NCI-H69 (cell line): Measurements from ENCODE around the gene NDUFS6.
"Not testable (repeated sequence)": the region's sequence is repeated elsewhere in the genome, so short reads cannot be mapped to it uniquely, and the experiment has no call there.

ENCODE experiments used
- DNase-seq: peaks from one replicate; lab custom pipeline; 2025; lab: John Stamatoyannopoulos, UW

Gene NDUFS6

DNA sequence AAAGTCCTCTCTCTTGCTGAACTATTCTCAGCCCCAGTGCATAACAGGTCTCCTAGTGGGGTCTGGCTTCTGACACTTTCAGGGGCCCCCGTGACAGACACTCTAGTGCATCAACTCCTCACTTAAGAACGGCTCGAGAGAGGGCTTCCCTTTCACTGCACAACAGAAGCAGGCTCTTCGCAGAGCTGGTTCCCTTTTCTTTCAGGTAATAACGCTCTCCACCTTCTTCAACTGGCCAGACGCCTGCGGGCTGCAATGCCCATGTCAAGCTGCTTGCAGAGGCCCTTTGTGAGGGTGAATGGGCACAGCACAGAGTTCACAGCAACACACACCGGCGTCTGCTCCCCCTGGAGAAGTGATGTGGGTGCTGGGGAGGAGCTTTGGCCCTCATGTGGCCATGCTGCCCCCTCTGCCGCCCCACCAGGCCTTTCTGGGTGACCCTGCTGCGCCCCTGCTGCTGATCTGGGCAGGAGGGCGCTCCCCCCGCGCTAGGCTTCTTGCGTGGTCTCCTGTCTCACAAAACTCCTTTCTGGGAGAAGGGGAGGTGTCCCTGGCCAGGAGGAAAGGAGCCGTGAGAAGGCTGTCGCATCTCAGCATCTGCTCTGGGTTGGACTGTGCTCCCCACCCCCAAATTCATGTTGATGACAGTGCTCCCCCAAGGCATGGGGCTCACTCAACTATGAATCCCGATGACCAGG lies 4.0 kb upstream of the NDUFS6 start:
- no peak for DNase-seq

GRCh38 chr5:1797855-1798254 lies 3.4 kb upstream of the NDUFS6 start:
- DNase-seq, result no peak

- not testable (repeated sequence) for DNase-seq
Measured at GRCh38 chr5:1798589-1798988, 2.6 kb upstream of the NDUFS6 start.

DNA sequence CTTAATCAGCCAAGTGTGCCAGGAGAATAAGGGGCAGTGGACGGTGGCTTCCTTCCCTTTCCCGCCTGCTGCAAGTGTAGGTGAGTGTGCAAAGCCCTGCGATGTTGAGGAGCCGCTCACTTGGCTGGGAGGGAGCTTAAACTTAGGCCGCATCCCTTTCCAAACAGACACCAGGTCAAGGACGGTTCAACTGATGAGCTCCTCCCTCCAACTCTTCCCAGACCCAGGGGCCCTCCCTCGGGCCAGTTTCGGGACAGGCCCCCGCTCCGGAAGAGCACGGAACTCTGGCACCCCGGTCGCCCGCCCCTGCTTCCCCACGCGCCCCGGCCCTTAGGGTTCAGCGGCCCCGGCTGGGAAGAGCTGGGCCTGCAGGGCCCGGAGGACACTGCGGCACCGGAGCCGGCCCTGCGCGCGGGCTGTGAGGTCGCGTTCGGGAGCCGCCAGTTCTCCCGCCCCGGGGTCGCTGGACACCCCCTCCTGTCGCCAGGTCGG lies 2.1 kb upstream of the NDUFS6 start:
- DNase-seq, result peak; percentile 48

- DNase-seq, result peak; percentile 97
Measured at GRCh38 chr5:1799602-1800471, 1.4 kb upstream of the NDUFS6 start, which contains the start of gene MRPL36. MRPL36 (minus strand) TSS chr5:1799837; CDS start chr5:1798935, 902 bp downstream.

DNA sequence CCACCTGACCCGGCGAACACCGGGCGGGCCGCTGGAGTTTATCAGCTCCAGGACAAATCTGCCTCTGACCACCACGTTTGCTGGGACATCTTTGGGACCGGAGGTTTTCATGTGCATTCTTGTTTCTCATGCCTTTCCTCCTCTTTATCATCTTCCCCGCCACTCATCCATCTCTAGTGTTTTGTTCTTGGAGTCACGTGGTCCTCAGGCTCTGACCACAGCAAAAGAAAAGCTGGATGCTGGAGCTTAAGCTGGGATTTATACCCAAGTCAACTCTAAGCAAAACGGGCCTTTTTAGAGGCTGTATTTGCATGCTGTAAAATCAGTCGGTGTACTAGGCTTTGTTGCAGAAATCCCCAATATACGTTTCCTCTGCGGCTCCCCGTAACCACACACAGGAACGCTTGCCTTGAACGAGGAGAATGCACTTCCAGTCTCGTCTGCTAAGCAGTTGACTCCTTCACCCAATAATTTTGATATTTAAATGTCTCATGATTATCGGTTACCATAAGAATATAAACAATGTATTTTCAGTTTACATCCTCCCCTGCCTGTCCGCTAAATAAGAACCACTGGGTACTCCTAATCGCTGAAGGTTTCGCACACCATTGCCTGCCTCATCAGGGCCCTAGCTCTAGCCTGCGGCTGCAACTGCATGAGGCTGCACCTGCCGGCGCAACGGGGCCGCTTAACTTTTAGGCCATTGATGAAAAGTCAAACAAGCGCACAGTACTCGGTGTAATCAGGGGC lies 560 bp upstream of the NDUFS6 start:
- peak; percentile 85 for DNase-seq

GRCh38 chr5:1801967-1802295 lies 724 bp downstream of the NDUFS6 start:
- peak; percentile 57 for DNase-seq

DNA sequence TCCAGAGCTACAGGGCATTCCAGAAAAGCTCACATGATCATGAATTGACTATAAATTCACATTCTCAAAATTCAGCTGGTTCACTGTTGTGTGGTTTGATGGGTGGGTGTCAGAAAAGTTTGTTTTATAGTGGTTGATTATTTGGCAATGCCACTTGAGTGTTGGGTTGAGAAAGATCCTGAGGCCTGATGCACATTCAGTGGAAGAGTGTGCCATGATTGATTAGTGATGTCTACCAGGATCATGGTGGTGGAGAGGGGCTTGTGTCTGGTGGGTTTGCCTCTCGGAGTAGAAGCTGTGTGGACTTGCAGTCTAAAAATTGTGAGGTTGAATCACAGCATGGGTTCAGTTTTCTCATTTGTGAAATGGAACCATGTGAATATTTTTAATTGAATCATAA lies 2.0 kb downstream of the NDUFS6 start:
- DNase-seq, result no peak

- no peak for DNase-seq
Measured at GRCh38 chr5:1804001-1804690, 2.9 kb downstream of the NDUFS6 start.

DNA sequence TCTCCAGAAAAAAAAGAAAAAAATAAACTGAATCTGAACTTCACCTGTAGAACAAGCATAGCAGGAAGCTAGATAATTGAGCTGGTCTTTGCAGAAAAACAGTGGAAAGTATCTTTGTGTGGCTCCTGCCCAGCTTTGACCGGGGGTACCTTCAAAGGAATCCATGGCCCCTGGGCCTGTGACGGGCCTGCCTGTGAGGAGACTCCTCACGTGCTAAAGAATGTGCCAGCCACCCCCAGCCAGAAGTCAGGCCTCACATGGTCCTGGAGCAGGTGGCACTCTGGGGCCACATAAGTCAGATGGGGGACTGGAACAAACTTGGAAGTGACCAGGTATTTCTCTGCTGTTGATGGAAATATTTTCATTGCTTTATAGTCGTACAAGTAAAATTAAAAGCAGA lies 4.1 kb downstream of the NDUFS6 start:
- no peak for DNase-seq

DNA sequence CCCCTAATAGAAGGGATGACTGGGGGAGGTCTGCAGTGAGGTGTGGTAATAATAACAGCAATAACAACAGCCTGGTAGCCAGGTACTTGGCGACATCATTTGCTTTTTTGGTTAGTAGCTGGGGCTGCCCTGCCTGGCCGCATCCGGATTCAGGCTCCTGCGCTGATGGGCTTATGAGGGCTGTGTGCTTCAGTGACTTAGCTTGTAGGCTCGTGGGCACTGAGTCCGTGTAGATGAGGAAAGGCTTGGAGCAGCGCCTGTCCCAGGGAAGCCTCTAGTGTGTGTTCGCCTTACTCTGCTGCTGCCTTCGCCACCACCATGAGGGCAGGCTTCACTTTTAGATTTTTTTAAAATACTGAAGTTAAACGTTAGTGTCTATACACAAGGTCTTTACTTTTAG lies 4.5 kb downstream of the NDUFS6 start:
- no peak for DNase-seq

DNA sequence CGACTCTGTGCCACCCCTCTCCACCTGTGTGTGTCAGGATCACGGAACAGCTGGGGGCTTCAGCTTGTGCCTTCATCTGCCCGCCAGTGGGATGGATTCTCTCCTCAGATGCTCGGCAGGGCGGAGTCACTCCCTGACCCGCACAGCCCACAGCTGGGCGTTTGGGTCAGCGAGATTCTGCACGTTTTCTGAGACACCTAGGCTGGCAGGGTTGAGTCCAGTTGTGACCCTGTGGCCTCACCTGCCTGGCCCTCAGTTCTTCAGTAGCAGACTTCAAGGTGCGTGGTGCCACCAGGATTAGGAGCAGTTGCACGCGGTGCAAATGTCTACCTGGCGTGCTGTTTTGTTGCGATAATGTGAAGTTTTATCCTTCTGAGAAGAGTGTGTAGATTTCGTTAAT lies 5.0 kb downstream of the NDUFS6 start:
- no peak for DNase-seq

DNA sequence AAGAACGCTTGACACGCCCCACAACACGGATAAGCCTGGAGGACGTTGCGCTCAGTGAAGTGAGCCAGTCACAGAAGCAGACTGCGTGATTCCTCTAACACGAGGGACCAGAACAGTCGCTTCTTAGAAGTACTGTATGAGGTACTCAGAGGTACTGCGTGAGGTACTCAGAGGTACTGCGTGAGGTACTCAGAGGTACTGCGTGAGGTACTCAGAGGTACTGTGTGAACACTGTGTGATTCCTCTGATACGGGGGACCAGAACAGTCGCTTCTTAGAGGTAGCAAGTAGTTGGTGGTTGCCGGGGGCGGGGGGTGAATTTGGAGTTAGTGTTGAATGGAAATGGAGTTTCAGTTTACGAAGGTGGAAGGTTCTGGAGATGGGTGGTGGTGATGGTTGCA lies 5.8 kb downstream of the NDUFS6 start:
- DNase-seq, result no peak

DNA sequence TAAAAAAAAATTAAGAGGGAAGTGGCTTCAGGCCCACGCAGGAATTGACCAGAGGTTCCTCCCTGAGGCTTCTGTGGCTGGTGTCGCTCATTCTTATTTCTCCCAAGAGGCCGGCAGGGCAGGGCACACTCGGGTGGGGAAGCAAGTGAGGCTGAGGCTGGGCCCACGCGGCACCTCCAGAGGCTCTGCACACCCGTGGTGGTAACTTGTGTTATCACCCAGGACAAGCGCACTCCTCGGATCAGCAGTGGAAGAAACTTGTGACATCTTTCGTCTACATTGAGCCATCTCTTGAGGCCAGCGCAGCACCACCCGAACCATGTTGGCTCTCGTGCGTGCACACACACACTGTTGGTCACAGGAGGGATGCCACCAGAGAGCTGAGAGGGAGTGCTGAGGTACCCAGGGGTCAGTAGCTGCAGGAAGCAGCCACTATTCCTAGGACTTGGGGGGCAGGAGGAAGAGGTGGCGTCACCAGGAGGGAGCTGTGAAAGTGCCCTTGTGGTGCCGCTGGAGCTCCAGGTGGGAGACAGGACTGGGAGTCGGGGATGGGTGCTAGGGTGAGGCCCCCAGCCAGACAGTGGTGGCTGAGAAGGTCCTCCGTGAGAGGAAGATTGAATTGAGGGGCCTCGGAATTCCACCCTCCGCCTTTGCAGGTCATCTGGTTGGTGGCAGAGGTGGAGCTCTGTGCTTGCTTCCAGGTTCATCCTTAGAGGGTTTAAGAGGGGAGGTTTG lies 6.4 kb downstream of the NDUFS6 start:
- no peak for DNase-seq

DNA sequence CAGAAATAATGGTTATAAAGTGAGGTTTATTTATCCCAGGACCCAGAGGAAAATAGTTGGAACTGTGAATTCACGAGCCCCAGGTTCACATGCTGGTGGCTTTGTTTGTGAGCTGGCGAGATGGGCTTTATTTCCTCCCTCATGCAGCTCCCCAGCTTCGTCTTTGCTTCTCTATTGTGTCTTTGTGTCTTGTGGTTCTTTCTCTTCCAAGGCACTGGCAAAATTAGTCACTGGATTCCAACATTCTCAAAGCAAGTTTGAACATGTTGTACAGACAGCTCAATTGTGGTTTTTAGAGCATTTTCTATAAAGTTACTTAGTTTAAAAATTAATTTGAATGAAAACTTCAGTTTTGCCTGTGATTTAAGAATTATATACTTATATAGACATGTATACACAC lies 7.2 kb downstream of the NDUFS6 start:
- no peak for DNase-seq

GRCh38 chr5:1809416-1810035 lies 8.3 kb downstream of the NDUFS6 start:
- no peak for DNase-seq

- DNase-seq, result no peak
Measured at GRCh38 chr5:1810581-1811101, 9.4 kb downstream of the NDUFS6 start.

DNA sequence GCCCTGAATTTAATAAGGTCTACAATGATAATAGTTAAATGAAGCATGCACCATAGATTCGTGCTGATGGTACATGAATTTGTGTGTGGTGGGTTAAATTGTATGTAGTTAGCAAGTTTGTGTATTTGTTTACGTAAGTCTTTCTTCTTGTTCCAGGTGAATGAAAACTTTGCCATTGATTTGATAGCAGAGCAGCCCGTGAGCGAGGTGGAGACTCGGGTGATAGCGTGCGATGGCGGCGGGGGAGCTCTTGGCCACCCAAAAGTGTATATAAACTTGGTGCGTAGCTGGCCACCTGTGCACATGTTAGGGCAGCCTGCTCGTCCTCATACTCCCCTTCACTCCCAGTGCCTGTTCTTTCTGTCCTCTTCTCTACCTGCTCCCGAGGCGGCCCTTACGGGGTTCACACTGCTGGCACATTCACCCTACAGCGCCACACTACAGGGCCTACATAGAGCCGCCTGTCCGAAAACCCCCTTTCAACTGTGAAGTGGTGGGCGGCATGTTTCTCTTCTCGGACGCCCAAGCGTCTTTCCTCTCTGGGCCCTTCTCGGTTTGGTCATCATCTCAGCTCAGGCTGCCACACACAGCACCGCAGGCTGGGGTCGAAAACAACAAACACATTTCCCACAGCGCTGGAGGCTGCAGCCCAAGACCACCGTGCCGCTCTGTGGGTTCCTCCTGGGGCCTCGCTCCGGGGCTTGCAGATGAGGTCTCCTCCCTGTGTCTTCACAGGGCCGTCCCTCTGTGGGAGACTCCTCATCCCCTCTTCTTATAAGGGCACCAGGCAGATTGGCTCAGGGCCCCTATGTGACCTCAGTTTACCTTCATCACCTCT lies 13.2 kb downstream of the NDUFS6 start:
- no peak for DNase-seq

DNA sequence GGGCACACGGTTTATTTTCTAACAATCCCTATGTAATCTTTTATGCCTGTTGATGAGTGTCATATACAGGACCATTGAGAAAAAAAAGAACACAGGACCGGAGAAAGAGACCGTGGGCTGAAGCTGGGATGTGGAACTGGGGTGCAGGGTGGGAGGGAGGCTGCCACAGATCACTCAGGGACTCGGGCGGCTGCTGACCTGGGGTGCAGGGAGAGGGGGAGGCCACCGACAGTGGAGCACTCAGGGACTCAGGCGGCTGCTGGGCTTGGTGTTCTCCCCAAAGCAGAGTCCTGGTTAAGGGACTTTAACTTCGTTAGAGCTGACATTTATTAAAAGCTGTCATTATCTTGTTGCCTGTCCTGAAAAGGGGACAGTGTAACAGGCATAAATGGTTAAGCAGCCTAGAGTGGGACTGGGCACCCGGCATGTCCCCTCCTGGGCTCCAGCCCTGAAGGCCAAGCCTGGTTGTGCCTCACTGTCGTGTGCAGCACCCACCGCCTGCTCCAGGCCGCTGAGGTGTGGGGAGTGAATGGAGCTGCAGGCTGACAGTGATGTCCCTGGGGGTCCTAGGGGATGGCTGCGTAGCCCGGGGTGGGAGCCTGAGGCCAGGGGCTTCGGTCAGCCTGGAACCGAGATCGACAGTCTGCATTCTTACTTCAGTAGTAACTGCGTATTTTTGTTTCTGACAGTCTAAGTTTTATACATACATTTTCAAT lies 14.0 kb downstream of the NDUFS6 start:
- no peak for DNase-seq
